Left cardiac atrium (tissue), 4 donors: ENCODE results near the gene SMIM33. TPM values are rescaled to one million over a fixed set of nuclear protein-coding genes. Genes with fewer than 3 reads are reported as not detected.

Source experiments
- ATAC-seq, 2 donors: fragments of 200-7000 bp; cut with Tn5 transposase; one replicate each; pipeline ENCODE4 v1.9.1; 2020; ENCODE audit warnings: mild to moderate bottlenecking in 2 of 2, moderate library complexity in 2 of 2
- DNase-seq: peaks from one replicate; pipeline ENCODE4 v3.0.0-alpha.2; 2020
- intact Hi-C, 2 donors: fragments of 100-400 bp; cut with DNase I; formaldehyde crosslinking; loops; one replicate each; pipeline versions ENCODE4 v1.14.1 to v1.15.1; 2022 to 2023
- total RNA-seq, 2 donors: library from RNA; stranded (reverse); fragmentation: NEBNext Ultra II Directional; extraction: Animal tissue kit (Norgen Biotek cat#: 25700); gene quantifications; one replicate each; pipeline ENCODE4 v1.2.1, GENCODE V29; 2021
- donor health status: DM: no; HTN: yes; CAD: no.
- donor health status: DM: no; HTN: yes; CAD: no; lungs with severe emphysema.
- donor health status: DM: yes; HTN: yes; CAD: no.
- donor health status: Dilated cardiomyopathy.

The SMIM33 gene
- total RNA-seq, 2 donors from 2014 or later: not detected

DNA sequence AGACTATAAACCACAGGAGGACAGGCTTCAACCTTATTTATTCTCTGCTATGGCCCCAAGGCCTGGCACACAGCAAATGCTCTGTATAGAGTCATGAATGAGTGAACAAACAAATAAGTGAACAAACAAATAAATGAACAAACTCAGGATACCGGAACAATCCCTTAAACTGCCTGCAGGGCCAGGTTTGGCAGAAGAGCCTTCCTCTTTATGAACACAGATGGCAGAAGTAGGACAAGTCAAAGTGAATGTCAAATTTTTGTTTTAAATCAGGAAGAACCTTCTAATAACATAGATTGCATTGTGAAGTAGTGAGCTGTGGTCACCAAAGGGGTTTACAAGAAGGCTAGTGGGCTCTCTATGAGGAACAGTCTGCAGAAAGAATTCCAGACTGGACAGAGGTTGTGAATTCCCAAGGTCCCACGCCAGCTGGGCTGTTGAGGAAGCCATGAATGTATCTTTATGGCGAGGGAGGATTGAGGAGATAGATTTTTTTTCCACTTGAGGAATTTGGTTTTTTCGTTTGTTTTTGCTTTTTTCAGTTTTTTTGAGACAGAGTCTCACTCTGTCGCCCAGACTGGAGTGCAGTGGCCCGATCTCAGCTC lies 42.1 kb downstream of the SMIM33 start:
- intact Hi-C loops: loop anchor here (2.0 to 5.0 kb wide), 2 partner anchors 90 to 91 kb away; no protein-coding TSS in a partner anchor
- ATAC-seq (no peak), DNase-seq (no peak)

DNA sequence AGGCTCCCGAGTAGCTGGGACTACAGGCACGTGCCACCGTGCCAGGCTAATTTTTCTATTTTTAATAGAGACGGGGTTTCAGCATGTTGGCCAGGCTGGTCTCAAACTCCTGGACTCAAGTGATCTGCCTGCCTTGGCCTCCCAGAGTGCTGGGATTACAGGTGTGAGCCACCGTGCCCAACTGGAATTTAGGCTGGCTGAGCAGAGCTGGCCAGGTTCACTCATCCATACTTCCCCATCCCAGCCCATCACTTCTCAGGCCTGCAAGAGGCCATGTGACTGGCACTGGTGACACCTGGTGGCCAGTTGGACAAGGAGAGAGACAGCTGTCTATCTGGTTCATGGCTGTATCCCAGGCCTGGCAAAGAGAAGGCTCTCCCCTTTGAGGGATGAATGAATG lies 42.6 kb downstream of the SMIM33 start:
- intact Hi-C loops: loop anchor here (2.0 to 5.0 kb wide), 2 partner anchors 91 kb away; no protein-coding TSS in a partner anchor
- ATAC-seq (peak; percentile 79), DNase-seq (peak; percentile 88)

DNA sequence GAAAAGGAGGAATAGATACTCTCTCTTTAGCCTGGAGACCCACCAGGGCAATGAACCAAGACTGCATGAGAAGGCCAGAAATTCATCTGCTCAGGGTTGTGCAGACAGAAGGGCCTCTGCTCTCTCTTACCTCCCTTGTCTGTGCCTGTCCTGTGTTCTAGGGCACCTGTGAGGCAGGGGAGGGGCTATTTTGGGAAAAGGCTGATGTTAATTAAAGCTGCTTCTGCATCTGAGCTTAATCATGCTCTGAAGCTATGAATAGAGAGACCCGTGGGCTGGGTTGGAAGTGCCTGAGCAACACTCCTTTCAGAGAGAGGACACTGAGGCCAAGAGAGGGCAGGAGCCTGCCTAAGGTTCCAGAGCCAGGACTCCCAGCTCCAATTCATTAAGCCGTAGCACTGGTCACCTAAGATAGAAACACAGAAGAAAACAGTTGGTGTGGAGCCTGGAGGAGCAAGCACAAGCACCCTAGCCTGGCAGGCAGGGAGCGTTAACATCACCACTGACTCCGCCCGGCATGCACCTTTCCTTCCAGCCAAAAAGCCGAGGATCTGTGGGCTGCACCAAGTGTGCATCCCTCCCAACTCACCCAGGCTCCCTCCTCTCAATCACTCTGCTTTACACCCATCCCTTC lies 43.2 kb downstream of the SMIM33 start:
- intact Hi-C loops: loop anchor here (2.0 to 5.0 kb wide), 2 partner anchors 91 to 92 kb away; no protein-coding TSS in a partner anchor
- no peak for DNase-seq
- ATAC-seq: no peak

DNA sequence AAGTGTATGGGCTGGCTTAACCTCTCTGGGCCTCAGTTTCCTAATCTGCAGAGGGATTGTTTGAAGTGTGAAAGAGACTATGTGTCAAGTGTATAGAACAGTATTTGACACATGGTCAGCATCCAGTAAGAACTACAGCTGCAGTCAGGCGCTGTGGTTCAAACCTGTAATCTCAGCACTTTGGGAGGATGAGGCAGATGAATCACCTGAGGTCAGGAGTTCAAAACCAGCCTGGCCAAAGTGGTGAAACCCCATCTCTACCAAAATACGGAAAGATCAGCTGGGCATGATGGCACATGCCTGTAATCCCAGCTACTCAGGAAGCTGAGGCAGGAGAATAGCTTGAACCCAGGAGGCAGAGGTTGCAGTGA lies 43.7 kb downstream of the SMIM33 start:
- no peak for ATAC-seq
- no peak for DNase-seq
- intact Hi-C loops: loop anchor here in 1 of 2 donors (5.0 kb wide), 1 partner anchor 92 kb away; no protein-coding TSS in a partner anchor

DNA sequence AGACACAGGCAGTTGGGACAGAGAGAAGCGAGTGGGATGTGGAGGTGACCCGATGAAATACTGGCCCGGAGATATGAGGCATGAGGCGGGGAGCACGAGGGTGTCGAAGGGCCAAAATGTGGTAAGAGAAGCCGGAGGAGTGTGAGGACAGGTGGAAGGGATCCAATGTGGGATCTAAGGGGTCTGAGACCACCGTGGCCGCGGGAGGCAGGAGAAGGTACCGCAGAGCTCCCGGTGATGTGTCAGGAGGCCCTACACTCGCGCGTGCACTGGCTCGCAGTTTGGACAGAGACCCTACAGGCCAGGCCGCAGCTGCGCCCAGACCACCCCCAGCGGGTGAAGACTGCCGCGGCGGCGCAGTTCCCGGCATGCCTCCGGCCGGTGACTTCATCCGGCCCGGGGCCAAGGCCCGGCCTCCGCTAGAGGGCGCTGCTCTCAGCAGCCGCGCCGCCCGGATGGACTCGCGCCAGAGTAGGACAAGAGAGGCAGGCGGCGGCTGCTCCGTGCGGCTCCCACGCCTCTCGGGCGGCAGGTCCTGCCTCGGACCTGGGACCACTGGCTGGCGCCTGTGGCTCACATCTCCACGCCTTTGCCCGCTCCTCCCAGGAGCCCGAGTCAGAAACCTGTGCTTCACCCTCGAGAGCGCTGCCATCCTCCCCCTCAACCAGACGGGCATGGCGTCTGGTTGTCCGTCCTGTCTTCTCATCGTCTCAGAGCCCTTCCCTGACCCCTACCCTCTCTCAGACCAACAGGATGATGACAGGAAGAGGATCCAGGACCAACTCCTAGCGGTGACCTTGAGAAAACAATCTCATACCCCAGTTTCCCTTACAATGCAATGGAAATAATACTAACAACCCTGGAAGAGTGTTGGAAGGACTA lies 47.1 kb downstream of the SMIM33 start:
- ATAC-seq (peak; percentile 93 to 96), DNase-seq (peak; percentile 94)
- intact Hi-C loops: loop anchor here in 1 of 2 donors (5.0 kb wide), 1 partner anchor 81 kb away; the partner anchor contains the start of gene DNAJC18

Other genes starting within 250 kb of the SMIM33 start
- 100 to 1,000 TPM; 104 to 162 TPM for gene MATR3, start 177.3 kb upstream of the SMIM33 start, total RNA-seq
- gene PAIP2, start 129.2 kb upstream of the SMIM33 start, total RNA-seq: 100 to 1,000 TPM; 108 to 123 TPM
- not detected for gene SLC23A1, start 87.7 kb upstream of the SMIM33 start, total RNA-seq
- 1 to 10 TPM in 1 of 2 donors, under 1 TPM in 1; 0.55 to 1.2 TPM for gene MZB1, start 81.1 kb upstream of the SMIM33 start, total RNA-seq
- gene PROB1, start 75.9 kb upstream of the SMIM33 start, total RNA-seq: 10 to 100 TPM; 21.7 to 27.9 TPM
- gene SPATA24, start 66.9 kb upstream of the SMIM33 start, total RNA-seq: 1 to 10 TPM; 8.8 to 9.0 TPM
- gene DNAJC18, start 31.5 kb upstream of the SMIM33 start, total RNA-seq: 10 to 100 TPM; 14.8 to 15.2 TPM
- gene ECSCR, start 8.3 kb upstream of the SMIM33 start, total RNA-seq: 10 to 100 TPM; 21.6 to 49.8 TPM
- gene STING1, start 11.8 kb downstream of the SMIM33 start, total RNA-seq: 10 to 100 TPM; 84.4 to 92.0 TPM
- gene UBE2D2, start 90.3 kb downstream of the SMIM33 start, total RNA-seq: 100 to 1,000 TPM in 1 of 2 donors, 10 to 100 TPM in 1; 91.3 to 133 TPM
- 10 to 100 TPM; 33.4 to 44.1 TPM for gene CXXC5, start 177.3 kb downstream of the SMIM33 start, total RNA-seq